Panc1 (cell line): ENCODE results near the gene MRPL54. TPM values are rescaled to one million over a fixed set of nuclear protein-coding genes. Genes with fewer than 3 reads are reported as not detected.

Experiments used
- total RNA-seq: library from RNA; stranded (reverse); gene quantifications from one replicate; pipeline ENCODE4 v1.2.1, GENCODE V29; 2021; ENCODE audit not compliant: unreplicated experiment

MRPL54 gene
- total RNA-seq, 1 experiment from 2014 or later = 42.8 TPM

Other genes starting within 250 kb of the MRPL54 start
- not detected for gene TEKTIP1, start 223.5 kb upstream of the MRPL54 start, total RNA-seq
- gene MFSD12, start 205.1 kb upstream of the MRPL54 start, total RNA-seq = 98.8 TPM
- 74.7 TPM for gene HMG20B, start 189.7 kb upstream of the MRPL54 start, total RNA-seq
- 0.92 TPM for gene GIPC3, start 177.2 kb upstream of the MRPL54 start, total RNA-seq
- 5.2 TPM for gene TBXA2R, start 155.8 kb upstream of the MRPL54 start, total RNA-seq
- gene CACTIN, start 135.9 kb upstream of the MRPL54 start, total RNA-seq = 25.2 TPM
- 30.6 TPM for gene PIP5K1C, start 62.2 kb upstream of the MRPL54 start, total RNA-seq
- 2.7 TPM for gene TJP3, start 54.3 kb upstream of the MRPL54 start, total RNA-seq
- 34.0 TPM for gene APBA3, start 990 bp upstream of the MRPL54 start, total RNA-seq
- not detected for gene RAX2, start 9.5 kb downstream of the MRPL54 start, total RNA-seq
- gene MATK, start 23.7 kb downstream of the MRPL54 start, total RNA-seq = 0.21 TPM
- 0.74 TPM for gene ZFR2, start 106.4 kb downstream of the MRPL54 start, total RNA-seq
- gene ATCAY, start 118.0 kb downstream of the MRPL54 start, total RNA-seq = 0.15 TPM
- 0.21 TPM for gene NMRK2, start 170.4 kb downstream of the MRPL54 start, total RNA-seq
- gene DAPK3, start 208.4 kb downstream of the MRPL54 start, total RNA-seq = 66.6 TPM
- gene EEF2, start 222.8 kb downstream of the MRPL54 start, total RNA-seq = 1,391 TPM
- 36.7 TPM for gene PIAS4, start 245.1 kb downstream of the MRPL54 start, total RNA-seq